Measurements from ENCODE around the gene DLGAP1. TPM values are rescaled to one million over a fixed set of nuclear protein-coding genes. Genes with fewer than 3 reads are reported as not detected.

Gene DLGAP1
- total and polyA plus RNA-seq, 4 donors: 0.06 to 1.2 (median 0.17) TPM; not detected in 1

GRCh38 chr18:4412286-4412685 is 42.8 kb downstream of the DLGAP1 start:
- no peak for TF ChIP-seq ATF3 (IDR thresholded peaks at IDR 0.05)
- TF ChIP-seq CTCF (IDR thresholded peaks at IDR 0.05; ENCODE audit: low read depth, low read length, missing input control): no peak
- TF ChIP-seq RXRA (IDR thresholded peaks at IDR 0.05): no peak
- no peak for TF ChIP-seq MAX (IDR thresholded peaks at IDR 0.05)
- TF ChIP-seq FOXA1 (IDR thresholded peaks at IDR 0.05): no peak
- TF ChIP-seq REST (IDR thresholded peaks at IDR 0.05): no peak
- no peak for TF ChIP-seq EGR1 (IDR thresholded peaks at IDR 0.05; ENCODE audit: low read depth in 2 of 2)
- TF ChIP-seq RAD21 (IDR thresholded peaks at IDR 0.05): no peak
- no peak for TF ChIP-seq GABPA (IDR thresholded peaks at IDR 0.05 in 1 of 2, conservative IDR thresholded peaks at IDR 0.05 in 1 of 2)
- TF ChIP-seq SP1 (IDR thresholded peaks at IDR 0.05): no peak
- Histone ChIP-seq H3K9ac (ENCODE audit: low read depth in 1 of 2, low read length in 2 of 2) (no peak overlapping the region), H3K4me3 (ENCODE audit: low read depth in 1 of 3, low read length in 3 of 3) (no peak overlapping the region), H3K27me3 (ENCODE audit: control insufficient read depth in 4 of 4, insufficient read depth in 4 of 4, low read length in 3 of 4) (no peaks in the 10 kb centered on the region), H3K27ac (ENCODE audit: low read depth in 1 of 2, low read length in 2 of 2) (no peak overlapping the region), H3K9me3 (ENCODE audit: control insufficient read depth in 4 of 4, low read length in 3 of 4) (no peaks in the 10 kb centered on the region), H3K4me1 (ENCODE audit: control insufficient read depth in 4 of 4, insufficient read depth in 4 of 4, low read length in 3 of 4) (no peaks in the 10 kb centered on the region), H3K36me3 (ENCODE audit: control insufficient read depth in 4 of 4, insufficient read depth in 3 of 4, low read depth in 1 of 4, low read length in 3 of 4) (no peaks in the 10 kb centered on the region)
- no peak for DNase-seq (ENCODE audit: low spot score)

GRCh38 chr18:4406856-4407255 is 48.3 kb downstream of the DLGAP1 start:
- Histone ChIP-seq H3K27me3 (ENCODE audit: control insufficient read depth in 4 of 4, insufficient read depth in 4 of 4, low read length in 3 of 4) (no peaks in the 10 kb centered on the region), H3K9ac (ENCODE audit: low read depth in 1 of 2, low read length in 2 of 2) (no peak overlapping the region), H3K4me3 (ENCODE audit: low read depth in 1 of 3, low read length in 3 of 3) (no peak overlapping the region), H3K9me3 (ENCODE audit: control insufficient read depth in 4 of 4, low read length in 3 of 4) (no peaks in the 10 kb centered on the region), H3K27ac (ENCODE audit: low read depth in 1 of 2, low read length in 2 of 2) (no peak overlapping the region), H3K36me3 (ENCODE audit: control insufficient read depth in 4 of 4, insufficient read depth in 3 of 4, low read depth in 1 of 4, low read length in 3 of 4) (no peaks in the 10 kb centered on the region), H3K4me1 (ENCODE audit: control insufficient read depth in 4 of 4, insufficient read depth in 4 of 4, low read length in 3 of 4) (no peaks in the 10 kb centered on the region)
- DNase-seq (ENCODE audit: low spot score): no peak
- 76% methylated on average over 1 of the region's 1 CpG for WGBS
- TF ChIP-seq HNF4A (conservative IDR thresholded peaks at IDR 0.05) (no peak), ATF3 (IDR thresholded peaks at IDR 0.05) (no peak), EGR1 (IDR thresholded peaks at IDR 0.05; ENCODE audit: low read depth in 2 of 2) (no peak), GABPA (IDR thresholded peaks at IDR 0.05 in 1 of 2, conservative IDR thresholded peaks at IDR 0.05 in 1 of 2) (no peak), ZBTB33 (IDR thresholded peaks at IDR 0.05) (no peak), SP1 (IDR thresholded peaks at IDR 0.05) (no peak), TAF1 (conservative IDR thresholded peaks at IDR 0.05) (no peak), FOXA2 (IDR thresholded peaks at IDR 0.05) (no peak)

Data from liver (tissue), 9 donors.